ENCODE results near the gene SARS1. TPM values are rescaled to one million over a fixed set of nuclear protein-coding genes. Genes with fewer than 3 reads are reported as not detected.

SARS1 gene
- total RNA-seq, 4 donors from 2014 or later, result 85.8 to 150 (median 134) TPM

GRCh38 chr1:109198745-109199144 is 15.0 kb upstream of the SARS1 start:
- intact Hi-C loops (cut with DNase I), result no loop called here

GRCh38 chr1:109199710-109200109 is 14.0 kb upstream of the SARS1 start:
- whole genome bisulfite sequencing, 2 donors, result 65 to 79% methylated on average over 4 to 10 of the region's 10 CpGs
- no peak overlapping the region for H3K27ac ChIP-seq
- no peaks in the 10 kb centered on the region for H3K36me3 ChIP-seq

More at GRCh38 chr1:109198745-109199144, 15.0 kb upstream of the SARS1 start:
- TF ChIP-seq POLR2A (IDR thresholded peaks at IDR 0.05) (no peak), CTCF (IDR thresholded peaks at IDR 0.05) (no peak)
- Histone ChIP-seq H3K4me3 (no peak overlapping the region), H3K36me3 (no peaks in the 10 kb centered on the region), H3K27ac (peak overlapping the region in 1 of 4 donors; percentile 61), H3K4me1 (peaks cover 16 to 33% (median 21%) of the 10 kb centered on the region in 3 donors), H3K9me3 (no peaks in the 10 kb centered on the region), H3K27me3 (no peaks in the 10 kb centered on the region)
- DNase-seq, result no peak
- 76 to 85% methylated on average over 4 of the region's 4 CpGs for WGBS, 2 donors

GRCh38 chr1:109201123-109201703 is 12.5 kb upstream of the SARS1 start:
- TF ChIP-seq CTCF (IDR thresholded peaks at IDR 0.05) (peak in 5 of 6 experiments; percentile 41 to 79 (median 67)), POLR2A (IDR thresholded peaks at IDR 0.05) (no peak)
- H3K4me1 ChIP-seq, result peaks cover 16 to 33% (median 21%) of the 10 kb centered on the region in 3 donors
- 43 to 57% methylated on average over 2 of the region's 2 CpGs for WGBS, 2 donors
- H3K36me3 ChIP-seq, result no peaks in the 10 kb centered on the region
- intact Hi-C loops (cut with DNase I), result loop anchor here (10.0 kb wide), 1 partner anchor 54 kb away; no protein-coding TSS in a partner anchor
- H3K4me3 ChIP-seq, result no peak overlapping the region
- H3K27ac ChIP-seq, result peak overlapping the region in 2 of 4 donors; percentile 17 to 64
- no peak for DNase-seq
- H3K27me3 ChIP-seq, result no peaks in the 10 kb centered on the region
- H3K9me3 ChIP-seq, result no peaks in the 10 kb centered on the region

More at GRCh38 chr1:109199710-109200109, 14.0 kb upstream of the SARS1 start:
- TF ChIP-seq POLR2A (IDR thresholded peaks at IDR 0.05) (no peak), CTCF (IDR thresholded peaks at IDR 0.05) (no peak)
- no peaks in the 10 kb centered on the region for H3K27me3 ChIP-seq
- no peak overlapping the region for H3K4me3 ChIP-seq
- intact Hi-C loops (cut with DNase I), result loop anchor here (10.0 kb wide), 1 partner anchor 55 kb away; no protein-coding TSS in a partner anchor
- peaks cover 16 to 33% (median 21%) of the 10 kb centered on the region in 3 donors for H3K4me1 ChIP-seq
- H3K9me3 ChIP-seq, result no peaks in the 10 kb centered on the region
- DNase-seq, result no peak

GRCh38 chr1:109204484-109204883 is 9.2 kb upstream of the SARS1 start:
- 66 to 72% methylated on average over 5 of the region's 5 CpGs for WGBS, 2 donors
- no peaks in the 10 kb centered on the region for H3K9me3 ChIP-seq
- H3K4me3 ChIP-seq, result no peak overlapping the region
- H3K27me3 ChIP-seq, result no peaks in the 10 kb centered on the region
- no peaks in the 10 kb centered on the region for H3K36me3 ChIP-seq
- no peak overlapping the region for H3K27ac ChIP-seq
- TF ChIP-seq POLR2A (IDR thresholded peaks at IDR 0.05) (no peak), CTCF (IDR thresholded peaks at IDR 0.05) (no peak)
- intact Hi-C loops (cut with DNase I), result loop anchor here (10.0 kb wide), 1 partner anchor 50 kb away; no protein-coding TSS in a partner anchor
- H3K4me1 ChIP-seq, result peaks cover 5 to 35% (median 7%) of the 10 kb centered on the region in 3 donors
- DNase-seq, result no peak

- DNase-seq, result no peak
- Histone ChIP-seq H3K27me3 (no peaks in the 10 kb centered on the region), H3K36me3 (no peaks in the 10 kb centered on the region), H3K4me3 (no peak overlapping the region), H3K9me3 (no peaks in the 10 kb centered on the region), H3K4me1 (peaks cover 1 to 46% (median 16%) of the 10 kb centered on the region in 3 donors), H3K27ac (no peak overlapping the region)
- TF ChIP-seq CTCF (IDR thresholded peaks at IDR 0.05), result no peak
- no peak for TF ChIP-seq POLR2A (IDR thresholded peaks at IDR 0.05)
- 64 to 78% methylated on average over 2 of the region's 2 CpGs for WGBS, 2 donors
- intact Hi-C loops (cut with DNase I), result loop anchor here (10.0 kb wide), 1 partner anchor 48 kb away; no protein-coding TSS in a partner anchor
Measured at GRCh38 chr1:109206339-109206738, 7.4 kb upstream of the SARS1 start.

All from esophagus squamous epithelium (tissue), 5 donors.